ENCODE results near the gene KCNN1.

- TF ChIP-seq CTCF (IDR thresholded peaks at IDR 0.05): no peak
- no peak for TF ChIP-seq POLR2A (IDR thresholded peaks at IDR 0.05)
Observed at GRCh38 chr19:17931532-17932191, 35.2 kb upstream of the KCNN1 start.
